DMS153 treated with DMSO at 0.1 percent for 48 hours (cell line): ENCODE results near the gene PARVA.

Experiments
- DNase-seq: peaks from one replicate; lab custom pipeline; 2025; ENCODE audit not compliant: unreplicated experiment; lab: John Stamatoyannopoulos, UW

The PARVA gene

DNA sequence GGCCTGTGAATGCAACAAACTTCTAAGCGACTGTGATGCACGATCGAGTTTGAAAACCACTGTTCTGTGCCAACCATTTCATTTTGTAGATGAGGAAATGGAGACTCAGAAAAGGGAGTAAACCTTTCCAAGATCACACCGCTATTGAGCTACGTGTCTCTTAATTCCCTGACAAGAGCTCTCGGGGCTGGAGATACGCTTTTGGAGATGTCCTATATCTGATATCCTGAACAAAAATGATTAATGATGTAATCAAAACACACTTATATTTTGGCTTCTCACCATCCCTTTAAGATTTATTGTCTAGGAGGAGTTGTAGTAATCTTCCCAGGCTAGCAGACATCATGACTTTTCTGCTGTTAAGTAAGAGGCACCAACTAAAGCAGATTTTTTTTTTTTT, 1.7 kb upstream of the PARVA start:
- DNase-seq, result no peak

- DNase-seq, result no peak
These were observed 901 bp upstream of the PARVA start for GRCh38 chr11:12376259-12377081.

GRCh38 chr11:12377824-12378593, 638 bp downstream of the PARVA start:
- peak; percentile 23 for DNase-seq

DNA sequence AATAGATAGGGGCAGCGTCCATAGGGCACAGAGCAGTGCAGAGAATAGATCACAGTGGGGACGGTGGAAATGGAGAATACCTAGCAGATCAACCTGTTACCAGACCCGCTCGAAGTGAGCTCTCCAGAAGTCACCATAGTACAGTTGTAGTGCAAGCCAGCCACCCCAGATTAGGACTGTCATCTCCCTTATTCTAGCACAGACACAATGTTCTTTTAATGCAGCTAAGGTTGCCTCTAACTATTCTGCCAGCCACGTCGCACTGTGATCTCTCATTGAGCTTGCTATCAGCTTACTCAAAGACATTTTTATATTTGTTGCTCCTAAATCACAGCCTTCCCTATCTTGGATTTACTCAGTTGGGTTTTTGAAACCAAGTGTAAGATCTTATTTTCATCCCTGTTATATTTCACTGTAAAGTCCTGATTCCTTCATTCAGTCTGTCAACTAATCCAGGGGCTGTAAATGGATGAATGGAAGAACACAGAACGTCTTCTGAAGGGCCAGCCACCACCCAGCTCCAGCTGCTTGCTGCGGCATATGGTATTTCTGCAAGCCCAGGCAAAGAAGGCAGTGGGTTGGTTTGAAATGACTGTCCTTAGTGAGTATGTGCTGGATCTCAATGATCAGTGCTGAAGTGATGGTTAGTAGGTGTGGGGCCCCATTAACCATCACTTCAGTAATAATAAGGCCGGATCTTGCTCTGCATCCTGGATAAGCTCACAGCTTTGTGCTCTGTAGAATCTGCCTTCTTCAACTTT, 3.4 kb downstream of the PARVA start:
- no peak for DNase-seq

- DNase-seq, result no peak
These were observed 4.5 kb downstream of the PARVA start for GRCh38 chr11:12381875-12382274.

DNA sequence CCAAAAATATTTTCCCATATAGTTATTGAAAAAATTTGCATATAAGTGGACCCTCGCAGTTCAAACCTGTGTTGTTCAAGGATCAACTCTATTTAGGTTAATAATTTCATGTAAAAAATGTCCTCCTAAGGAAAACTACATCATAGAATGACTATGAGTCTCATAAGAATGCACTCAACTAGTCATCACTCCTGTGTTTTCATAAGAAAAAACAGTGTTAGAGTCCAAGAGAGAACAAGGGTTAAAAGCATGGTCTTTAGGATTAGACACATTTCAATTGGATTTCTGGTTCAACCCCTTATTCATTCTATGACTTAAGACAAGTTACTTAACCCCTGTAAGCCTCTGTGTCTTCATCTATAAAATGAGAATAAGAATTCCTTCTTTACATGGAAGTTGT, 5.1 kb downstream of the PARVA start:
- no peak for DNase-seq

DNA sequence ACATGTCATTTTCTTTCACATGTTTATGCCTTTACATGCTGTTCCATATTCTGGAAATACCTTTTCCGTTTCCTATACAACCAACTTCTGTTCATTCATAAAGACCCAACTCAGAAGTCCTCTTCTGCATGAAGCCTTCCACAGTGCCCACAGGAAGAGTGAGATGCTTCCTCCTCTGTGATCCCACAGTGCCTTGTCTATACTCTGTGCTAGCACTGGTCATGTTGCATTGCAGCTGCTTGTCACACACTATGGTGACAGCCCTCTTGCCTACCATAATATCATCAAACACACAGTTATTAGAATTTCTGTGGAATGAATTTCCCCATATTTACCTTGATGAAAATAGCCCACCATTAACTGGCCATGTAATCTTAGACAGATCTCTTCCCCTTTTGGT, 8.9 kb downstream of the PARVA start:
- DNase-seq, result no peak

DNA sequence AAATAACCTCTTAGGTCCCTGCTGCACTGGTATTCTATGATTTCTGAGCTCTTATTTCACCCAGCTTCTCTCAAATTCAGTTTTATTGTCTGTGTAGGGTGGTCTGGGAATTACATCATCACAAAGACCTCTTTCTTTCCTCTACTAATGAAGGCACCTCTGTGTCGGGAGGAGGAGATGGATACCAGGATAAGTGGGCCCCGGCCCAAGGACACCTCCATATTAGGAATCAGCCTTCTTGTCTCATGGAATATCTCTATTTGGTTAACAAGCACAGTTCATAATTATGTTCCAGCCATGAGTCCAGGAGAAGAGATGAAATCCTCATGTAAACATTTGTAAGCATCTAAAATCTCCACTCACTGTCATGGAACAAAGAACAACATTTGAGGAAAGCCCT, 9.4 kb downstream of the PARVA start:
- no peak for DNase-seq

GRCh38 chr11:12388173-12388572, 10.8 kb downstream of the PARVA start:
- DNase-seq, result no peak

- no peak for DNase-seq
These were observed 11.7 kb downstream of the PARVA start for GRCh38 chr11:12388939-12389670.

- DNase-seq, result no peak
These were observed 12.6 kb downstream of the PARVA start for GRCh38 chr11:12389676-12390657.

DNA sequence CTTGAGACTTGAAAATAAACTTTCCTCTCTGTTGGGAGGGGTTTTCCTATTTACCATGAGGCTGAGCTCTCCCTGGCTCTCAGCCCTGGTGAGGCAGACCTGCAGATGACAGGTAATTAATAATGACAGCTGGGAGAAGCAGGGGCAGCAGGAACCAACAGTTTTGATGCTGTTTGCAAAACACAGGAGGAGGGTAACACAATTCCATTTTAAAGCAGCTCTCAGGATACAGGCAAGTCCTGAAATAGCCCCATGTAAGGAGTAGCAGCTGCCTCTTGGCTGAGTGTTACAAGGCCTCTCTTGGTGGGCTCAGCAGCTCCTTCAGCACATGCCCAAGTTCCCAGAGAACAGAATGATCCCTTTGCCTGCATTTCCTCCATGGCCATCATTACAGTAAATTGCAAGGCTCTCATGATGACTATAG, 13.3 kb downstream of the PARVA start:
- DNase-seq, result peak; percentile 9

GRCh38 chr11:12392672-12393071, 15.3 kb downstream of the PARVA start:
- no peak for DNase-seq

- no peak for DNase-seq
These were observed 16.3 kb downstream of the PARVA start for GRCh38 chr11:12393691-12394090.

GRCh38 chr11:12394601-12395000, 17.2 kb downstream of the PARVA start:
- DNase-seq, result no peak

- no peak for DNase-seq
These were observed 18.0 kb downstream of the PARVA start for GRCh38 chr11:12395333-12395732.

DNA sequence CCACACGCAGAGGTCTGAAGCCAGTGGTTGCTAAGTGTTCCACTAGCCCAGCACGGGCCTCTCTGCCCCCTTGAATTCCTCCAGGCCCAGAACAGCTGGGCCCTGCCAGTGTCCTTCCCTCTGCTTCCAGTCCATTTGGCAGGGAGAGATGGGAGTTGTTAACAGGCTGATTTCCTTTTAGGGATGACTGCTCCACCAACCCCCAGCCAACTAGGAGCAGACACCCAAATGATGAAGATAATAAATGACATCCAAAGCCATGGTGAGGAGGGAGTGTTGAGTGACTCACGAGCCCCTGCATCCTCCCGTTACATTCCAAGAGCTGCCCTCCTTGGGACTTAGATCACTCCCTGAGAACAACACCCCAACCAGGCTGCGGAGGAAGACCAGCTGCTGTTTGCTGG, 20.6 kb downstream of the PARVA start:
- DNase-seq, result no peak

DNA sequence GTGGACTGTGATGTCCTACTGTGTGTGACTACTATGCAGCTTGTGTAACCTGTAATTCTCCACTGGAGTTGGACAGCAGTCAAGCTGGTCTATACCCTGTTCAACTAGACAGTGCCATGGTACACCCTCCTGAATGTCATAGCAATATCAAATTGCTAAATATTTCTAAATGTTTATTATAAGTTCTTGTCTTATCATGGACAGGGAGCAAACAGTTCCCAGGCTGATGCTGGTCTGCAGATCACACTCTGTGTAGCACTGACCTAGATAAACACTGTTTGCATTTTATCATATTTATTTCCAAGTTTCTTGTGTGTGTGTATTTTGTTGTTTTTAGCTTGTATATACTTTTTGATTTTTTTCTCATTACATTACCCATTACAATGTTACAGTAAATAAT, 22.0 kb downstream of the PARVA start:
- no peak for DNase-seq

DNA sequence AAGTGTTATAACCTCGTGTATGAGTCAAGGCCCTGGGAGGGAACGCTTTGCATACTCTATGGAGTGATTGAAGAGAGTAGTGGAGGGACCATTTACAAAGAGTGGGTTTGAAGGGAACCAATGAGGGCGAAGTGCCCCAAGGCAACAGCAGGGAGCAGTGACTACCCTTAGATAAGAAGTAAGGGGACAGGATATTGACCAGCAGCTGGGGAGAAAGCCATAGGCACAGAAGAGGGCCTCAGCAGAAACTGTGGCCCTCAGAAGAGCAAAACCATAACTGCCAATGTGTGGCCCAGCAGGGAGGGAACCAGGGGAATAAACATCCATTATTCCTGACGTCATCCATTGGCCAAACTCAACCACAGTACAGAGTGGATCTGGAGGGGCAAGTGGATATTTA, 24.7 kb downstream of the PARVA start:
- no peak for DNase-seq

- no peak for DNase-seq
These were observed 25.3 kb downstream of the PARVA start for GRCh38 chr11:12402691-12403120.
